Astrocyte (in vitro differentiated cells and primary cell): ENCODE results near the gene MARCHF10. TPM values are rescaled to one million over a fixed set of nuclear protein-coding genes. Genes with fewer than 3 reads are reported as not detected.

Source experiments
- DNase-seq: peaks from one replicate; pipeline ENCODE4 v3.0.0-alpha.2; 2010; ENCODE audit warnings: low read depth
- FAIRE-seq: peaks from 2 replicates; lab custom pipeline; 2011; peaks lifted over from hg19 to GRCh38; lab: Jason Lieb, UNC
- H2AFZ ChIP-seq: 2 replicates; pipeline ENCODE4 v1.6.0; 2012; ENCODE audit warnings: low read depth, low read length, inconsistent platforms
- H3K27ac ChIP-seq: 2 replicates; pipeline ENCODE4 v1.5.1; 2011; ENCODE audit warnings: low read depth, low read length, inconsistent platforms
- H3K27me3 ChIP-seq: 2 replicates; pipeline ENCODE4 v1.6.0; 2011; ENCODE audit warnings: low read length, inconsistent platforms; ENCODE audit not compliant: insufficient read depth
- H3K36me3 ChIP-seq: 2 replicates; pipeline ENCODE4 v1.5.1; 2011; ENCODE audit warnings: low read length, inconsistent platforms; ENCODE audit not compliant: insufficient read depth
- H3K4me1 ChIP-seq: 2 replicates; pipeline ENCODE4 v1.5.1; 2011; ENCODE audit warnings: low read length, inconsistent platforms; ENCODE audit not compliant: insufficient read depth
- H3K4me2 ChIP-seq: 2 replicates; pipeline ENCODE4 v1.6.0; 2012; ENCODE audit warnings: low read length, inconsistent platforms
- H3K4me3 ChIP-seq: 2 replicates; pipeline ENCODE4 v1.5.1; 2011; ENCODE audit warnings: low read depth, mild to moderate bottlenecking, low read length, inconsistent platforms; ENCODE audit not compliant: insufficient read depth
- H3K79me2 ChIP-seq: 2 replicates; pipeline ENCODE4 v1.6.0; 2012; ENCODE audit warnings: mild to moderate bottlenecking, low read length, inconsistent platforms; ENCODE audit not compliant: insufficient read depth
- H3K9ac ChIP-seq: 2 replicates; pipeline ENCODE4 v1.6.0; 2012; ENCODE audit warnings: mild to moderate bottlenecking, low read length, inconsistent platforms
- H3K9me3 ChIP-seq: 2 replicates; pipeline ENCODE4 v1.5.1; 2012; ENCODE audit warnings: low read depth, mild to moderate bottlenecking, low read length, inconsistent platforms; ENCODE audit not compliant: insufficient read depth
- H4K20me1 ChIP-seq: 2 replicates; pipeline ENCODE4 v1.6.0; 2012; ENCODE audit warnings: low read length, inconsistent platforms; ENCODE audit not compliant: insufficient read depth
- H3K27ac Mint-ChIP-seq: one replicate; pipeline ENCODE4 v1.8.0; 2021; ENCODE audit warnings: mild to moderate bottlenecking, mixed read lengths; ENCODE audit not compliant: unreplicated experiment
- H3K27me3 Mint-ChIP-seq: one replicate; pipeline ENCODE4 v1.8.0; 2021; ENCODE audit warnings: low read depth, mixed read lengths; ENCODE audit not compliant: unreplicated experiment
- H3K36me3 Mint-ChIP-seq: one replicate; pipeline ENCODE4 v1.8.0; 2021; ENCODE audit warnings: low read depth, mixed read lengths; ENCODE audit not compliant: unreplicated experiment
- H3K4me1 Mint-ChIP-seq: one replicate; pipeline ENCODE4 v1.8.0; 2021; ENCODE audit warnings: low read depth, mixed read lengths; ENCODE audit not compliant: unreplicated experiment
- H3K4me3 Mint-ChIP-seq: one replicate; pipeline ENCODE4 v1.8.0; 2021; ENCODE audit warnings: mild to moderate bottlenecking, moderate library complexity, mixed read lengths; ENCODE audit not compliant: unreplicated experiment
- H3K9me3 Mint-ChIP-seq: one replicate; pipeline ENCODE4 v1.8.0; 2021; ENCODE audit warnings: mild to moderate bottlenecking, mixed read lengths; ENCODE audit not compliant: unreplicated experiment
- CTCF ChIP-seq: IDR thresholded peaks from 2 replicates; pipeline ENCODE4 v1.5.1; 2011; ENCODE audit warnings: low read depth, mild to moderate bottlenecking, inconsistent platforms, low read length, moderate library complexity; ENCODE audit not compliant: insufficient read depth
- EZH2 ChIP-seq: IDR thresholded peaks from 2 replicates; pipeline ENCODE4 v1.6.1; 2012; ENCODE audit warnings: mild to moderate bottlenecking, low read length, inconsistent platforms; ENCODE audit not compliant: insufficient read depth
- total RNA-seq: library from RNA; stranded (reverse); gene quantifications from 2 replicates; pipeline ENCODE4 v1.2.1, GENCODE V29; 2021

The MARCHF10 gene
- total RNA-seq, 1 donor from 2014 or later: not detected

- no peaks in the 10 kb centered on the region for H3K27me3 Mint-ChIP-seq
- Histone ChIP-seq H4K20me1 (peaks cover 85% of the 10 kb centered on the region), H3K27ac (no peak overlapping the region), H2AFZ (no peak overlapping the region), H3K4me2 (no peak overlapping the region), H3K36me3 (peaks cover 10% of the 10 kb centered on the region), H3K4me1 (peaks cover 24% of the 10 kb centered on the region), H3K4me3 (no peak overlapping the region), H3K27me3 (no peaks in the 10 kb centered on the region), H3K9me3 (no peaks in the 10 kb centered on the region), H3K9ac (no peak overlapping the region), H3K79me2 (peaks cover 81% of the 10 kb centered on the region)
- FAIRE-seq (no peak), DNase-seq (no peak)
- peak overlapping the region; percentile 34 for H3K4me3 Mint-ChIP-seq
- peaks cover 3% of the 10 kb centered on the region for H3K9me3 Mint-ChIP-seq
- H3K4me1 Mint-ChIP-seq: peaks cover 33% of the 10 kb centered on the region
- peaks cover 29% of the 10 kb centered on the region for H3K36me3 Mint-ChIP-seq
- H3K27ac Mint-ChIP-seq: no peak overlapping the region
- no peak for TF ChIP-seq EZH2
- no peak for TF ChIP-seq CTCF
Observed at GRCh38 chr17:62656446-62656845, 151.7 kb downstream of the MARCHF10 start.

- Histone ChIP-seq H3K27me3 (no peaks in the 10 kb centered on the region), H3K79me2 (peaks cover 78% of the 10 kb centered on the region), H2AFZ (no peak overlapping the region), H3K4me1 (peaks cover 24% of the 10 kb centered on the region), H3K36me3 (peaks cover 10% of the 10 kb centered on the region), H3K9me3 (no peaks in the 10 kb centered on the region), H3K27ac (no peak overlapping the region), H3K4me3 (no peak overlapping the region), H3K4me2 (no peak overlapping the region), H3K9ac (no peak overlapping the region), H4K20me1 (peaks cover 84% of the 10 kb centered on the region)
- Mint-ChIP-seq H3K4me1 (peaks cover 37% of the 10 kb centered on the region), H3K27me3 (no peaks in the 10 kb centered on the region), H3K4me3 (no peak overlapping the region), H3K9me3 (no peaks in the 10 kb centered on the region), H3K27ac (no peak overlapping the region), H3K36me3 (peaks cover 27% of the 10 kb centered on the region)
- FAIRE-seq (no peak), DNase-seq (no peak)
- TF ChIP-seq CTCF: no peak
- no peak for TF ChIP-seq EZH2
Observed at GRCh38 chr17:62655656-62656055, 152.5 kb downstream of the MARCHF10 start.
